ENCODE data around the gene ELN.

Gene ELN

DNA sequence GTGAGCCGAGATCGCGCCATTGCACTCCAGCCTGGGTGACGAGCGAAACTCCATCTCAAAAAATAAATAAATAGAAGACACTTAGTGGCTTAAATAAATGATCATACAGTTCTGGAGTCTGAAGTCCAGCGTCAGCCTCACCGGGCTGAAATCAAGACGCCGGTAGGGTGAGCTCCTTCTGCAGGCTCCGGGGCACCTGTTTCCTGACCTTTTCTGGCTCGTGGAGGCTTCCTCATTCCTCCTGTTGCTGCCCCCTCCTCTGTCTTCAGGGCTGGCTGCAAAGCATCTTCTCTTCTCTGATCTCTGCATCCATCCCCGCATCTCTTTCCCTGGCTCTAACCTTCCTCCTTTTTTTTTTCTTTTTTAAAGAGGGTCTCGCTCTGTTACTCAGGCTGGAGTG lies 88.4 kb downstream of the ELN start:
- H3K27me3 Mint-ChIP-seq (ENCODE audit: low read depth): no peaks in the 10 kb centered on the region
- TF ChIP-seq, protein P1, sequence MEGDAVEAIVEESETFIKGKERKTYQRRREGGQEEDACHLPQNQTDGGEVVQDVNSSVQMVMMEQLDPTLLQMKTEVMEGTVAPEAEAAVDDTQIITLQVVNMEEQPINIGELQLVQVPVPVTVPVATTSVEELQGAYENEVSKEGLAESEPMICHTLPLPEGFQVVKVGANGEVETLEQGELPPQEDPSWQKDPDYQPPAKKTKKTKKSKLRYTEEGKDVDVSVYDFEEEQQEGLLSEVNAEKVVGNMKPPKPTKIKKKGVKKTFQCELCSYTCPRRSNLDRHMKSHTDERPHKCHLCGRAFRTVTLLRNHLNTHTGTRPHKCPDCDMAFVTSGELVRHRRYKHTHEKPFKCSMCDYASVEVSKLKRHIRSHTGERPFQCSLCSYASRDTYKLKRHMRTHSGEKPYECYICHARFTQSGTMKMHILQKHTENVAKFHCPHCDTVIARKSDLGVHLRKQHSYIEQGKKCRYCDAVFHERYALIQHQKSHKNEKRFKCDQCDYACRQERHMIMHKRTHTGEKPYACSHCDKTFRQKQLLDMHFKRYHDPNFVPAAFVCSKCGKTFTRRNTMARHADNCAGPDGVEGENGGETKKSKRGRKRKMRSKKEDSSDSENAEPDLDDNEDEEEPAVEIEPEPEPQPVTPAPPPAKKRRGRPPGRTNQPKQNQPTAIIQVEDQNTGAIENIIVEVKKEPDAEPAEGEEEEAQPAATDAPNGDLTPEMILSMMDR (IDR thresholded peaks at IDR 0.05; ENCODE audit: unreplicated experiment in 3 of 3): no peak
- H3K4me3 Mint-ChIP-seq: no peak overlapping the region
- no peaks in the 10 kb centered on the region for H3K9me3 Mint-ChIP-seq
- H3K27ac Mint-ChIP-seq: no peak overlapping the region
- peaks cover 35% of the 10 kb centered on the region for H3K36me3 Mint-ChIP-seq (ENCODE audit: low read depth)
- no peaks in the 10 kb centered on the region for H3K4me1 Mint-ChIP-seq
